ENCODE data around the gene MTNR1A.
A peak's percentile ranks its signal among the peaks of the same experiment; 100 is the strongest.

MTNR1A gene

GRCh38 chr4:186554914-186555827, at the start of gene MTNR1A:
Gene MTNR1A, minus strand, starts transcription at chr4:186555567. Its CDS starts 202 bp downstream, at chr4:186555365.
- Mint-ChIP-seq H3K9me3 (peaks cover 5% of the 10 kb centered on the region), H3K27ac (no peak within 1 kb of the TSS), H3K27me3 (peaks cover 16% of the 10 kb centered on the region), H3K4me1 (no peaks in the 10 kb centered on the region), H3K36me3 (ENCODE audit: low read depth) (no peaks in the 10 kb centered on the region), H3K4me3 (no peak within 1 kb of the TSS)
- ATAC-seq (no peak), DNase-seq (no peak)

DNA sequence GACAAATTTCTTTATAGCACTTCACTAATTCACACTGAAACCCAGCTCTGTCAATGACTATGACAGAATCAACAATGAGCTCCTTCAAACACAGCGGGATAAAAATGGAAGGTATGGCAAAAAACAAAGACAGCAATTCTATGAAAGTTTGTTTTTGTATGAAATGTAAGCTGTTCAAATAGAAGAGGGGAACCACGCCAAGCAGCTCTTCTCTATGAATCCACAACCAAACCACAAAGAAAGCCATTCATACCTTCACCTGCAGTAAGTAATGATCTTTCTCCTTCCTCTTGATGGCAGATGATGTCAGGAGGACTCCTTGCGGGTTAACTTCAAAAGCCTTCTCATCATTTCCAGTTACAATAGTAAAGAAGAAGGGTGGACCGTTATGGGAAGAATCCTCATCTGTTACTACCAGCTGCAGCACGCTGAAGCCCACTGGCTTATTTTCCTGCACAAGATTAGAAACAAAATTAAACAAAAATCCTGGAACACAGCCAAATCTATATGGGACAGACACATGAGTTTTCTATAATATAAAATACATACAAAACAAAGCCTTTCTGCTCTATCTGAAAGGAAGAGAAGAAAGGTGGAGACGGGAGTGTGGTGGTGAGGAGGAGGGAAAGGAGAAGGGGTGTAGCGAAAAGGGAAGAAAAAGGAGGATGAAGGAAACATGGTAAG, 48.9 kb upstream of the MTNR1A start:
- H3K27me3 Mint-ChIP-seq: no peaks in the 10 kb centered on the region
- H3K4me1 Mint-ChIP-seq: no peaks in the 10 kb centered on the region
- ATAC-seq (no peak), DNase-seq (no peak)
- H3K27ac Mint-ChIP-seq: no peak overlapping the region
- H3K9me3 Mint-ChIP-seq: peaks cover 6% of the 10 kb centered on the region
- H3K36me3 Mint-ChIP-seq (ENCODE audit: low read depth): no peaks in the 10 kb centered on the region
- H3K4me3 Mint-ChIP-seq: no peak overlapping the region

- H3K9me3 Mint-ChIP-seq: no peaks in the 10 kb centered on the region
- no peaks in the 10 kb centered on the region for H3K36me3 Mint-ChIP-seq (ENCODE audit: low read depth)
- no peak for DNase-seq
- H3K4me3 Mint-ChIP-seq: no peak overlapping the region
- H3K4me1 Mint-ChIP-seq: no peaks in the 10 kb centered on the region
- H3K27me3 Mint-ChIP-seq: no peaks in the 10 kb centered on the region
- H3K27ac Mint-ChIP-seq: no peak overlapping the region
- no peak for ATAC-seq
Observed at GRCh38 chr4:186602978-186603377, 47.6 kb upstream of the MTNR1A start.

DNA sequence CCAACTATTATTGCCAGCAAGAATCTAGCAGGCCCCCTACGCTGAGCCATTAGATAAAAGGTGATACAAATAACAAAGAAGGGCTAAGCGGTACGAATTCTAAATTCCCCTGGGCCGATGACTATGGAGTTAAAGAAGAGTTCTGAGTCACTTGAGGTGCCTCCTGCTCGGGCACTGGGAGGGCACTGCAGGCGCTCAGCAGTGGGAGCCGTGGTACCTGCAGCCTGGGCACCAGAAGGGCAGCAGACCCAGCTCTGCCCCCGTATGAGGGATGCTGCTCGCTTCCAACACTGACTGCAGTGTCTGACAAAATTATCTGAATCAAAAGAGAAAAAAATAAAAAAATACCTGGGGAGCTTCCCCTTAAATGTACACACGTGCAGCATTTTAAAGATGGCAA, 44.1 kb upstream of the MTNR1A start:
- DNase-seq: no peak
- no peak for ATAC-seq
- no peaks in the 10 kb centered on the region for H3K27me3 Mint-ChIP-seq
- no peak overlapping the region for H3K4me3 Mint-ChIP-seq
- H3K9me3 Mint-ChIP-seq: no peaks in the 10 kb centered on the region
- no peaks in the 10 kb centered on the region for H3K36me3 Mint-ChIP-seq (ENCODE audit: low read depth)
- no peaks in the 10 kb centered on the region for H3K4me1 Mint-ChIP-seq
- H3K27ac Mint-ChIP-seq: no peak overlapping the region

- H3K4me3 Mint-ChIP-seq: no peak overlapping the region
- no peaks in the 10 kb centered on the region for H3K36me3 Mint-ChIP-seq (ENCODE audit: low read depth)
- no peak for DNase-seq
- H3K4me1 Mint-ChIP-seq: no peaks in the 10 kb centered on the region
- H3K27me3 Mint-ChIP-seq: no peaks in the 10 kb centered on the region
- H3K9me3 Mint-ChIP-seq: no peaks in the 10 kb centered on the region
- ATAC-seq: no peak
- H3K27ac Mint-ChIP-seq: no peak overlapping the region
Observed at GRCh38 chr4:186598686-186599085, 43.3 kb upstream of the MTNR1A start.

DNA sequence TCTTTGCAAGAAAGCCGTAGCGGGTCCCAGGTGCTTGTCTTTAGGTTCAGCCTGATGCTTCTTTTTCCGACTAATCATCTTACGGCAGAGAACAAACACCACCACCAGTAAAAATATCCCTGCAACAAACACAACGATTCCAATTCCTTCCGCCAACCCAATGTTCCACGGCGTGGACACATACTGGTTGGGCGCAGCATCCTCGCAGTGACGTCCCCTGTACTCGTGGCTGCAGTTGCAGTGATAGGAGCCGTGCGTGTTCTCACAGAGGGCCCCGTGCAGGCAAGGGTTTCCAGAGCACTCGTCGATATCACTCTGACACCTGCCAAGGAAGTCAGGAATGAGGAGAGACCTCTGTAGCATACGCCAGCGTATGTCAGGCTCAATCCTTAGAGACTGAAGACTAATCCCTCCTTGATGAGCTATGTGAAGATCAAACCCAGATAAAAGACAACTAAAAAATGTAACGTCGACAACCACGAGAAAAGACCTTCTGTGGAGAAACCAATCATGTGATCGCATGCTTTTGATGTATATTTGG, 41.6 kb upstream of the MTNR1A start:
- Mint-ChIP-seq H3K27me3 (no peaks in the 10 kb centered on the region), H3K27ac (no peak overlapping the region), H3K4me3 (no peak overlapping the region), H3K36me3 (ENCODE audit: low read depth) (no peaks in the 10 kb centered on the region), H3K4me1 (no peaks in the 10 kb centered on the region), H3K9me3 (no peaks in the 10 kb centered on the region)
- ATAC-seq: no peak
- no peak for DNase-seq

- DNase-seq (no peak), ATAC-seq (no peak)
- no peak overlapping the region for H3K4me3 Mint-ChIP-seq
Observed at GRCh38 chr4:186596346-186596745, 41.0 kb upstream of the MTNR1A start.

DNA sequence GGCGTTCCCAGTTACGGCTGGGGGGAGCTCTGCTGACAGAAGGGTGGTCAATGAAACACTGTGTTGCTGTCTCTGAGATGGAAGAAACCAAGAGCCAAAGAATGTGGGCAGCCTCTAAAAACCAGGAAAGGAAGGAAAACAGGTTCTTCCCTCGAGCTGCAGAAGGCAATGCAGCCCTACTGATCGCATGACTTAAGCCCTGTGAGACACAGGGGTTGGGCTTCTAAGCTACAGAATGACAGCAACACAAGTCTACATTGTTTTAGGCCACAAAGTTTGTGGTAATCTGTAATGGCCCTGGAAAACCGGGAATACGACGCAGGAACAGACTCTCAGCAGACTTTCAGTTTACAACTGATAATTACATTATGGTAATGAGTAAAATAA, 38.2 kb upstream of the MTNR1A start:
- Mint-ChIP-seq H3K9me3 (no peaks in the 10 kb centered on the region), H3K4me3 (no peak overlapping the region)
- no peak for ATAC-seq

More at GRCh38 chr4:186596346-186596745, 41.0 kb upstream of the MTNR1A start:
- Mint-ChIP-seq H3K36me3 (ENCODE audit: low read depth) (no peaks in the 10 kb centered on the region), H3K4me1 (no peaks in the 10 kb centered on the region), H3K9me3 (no peaks in the 10 kb centered on the region), H3K27me3 (no peaks in the 10 kb centered on the region), H3K27ac (no peak overlapping the region)

GRCh38 chr4:186592966-186593586, 37.7 kb upstream of the MTNR1A start:
- no peaks in the 10 kb centered on the region for H3K4me1 Mint-ChIP-seq
- no peak for ATAC-seq
- H3K27me3 Mint-ChIP-seq: no peaks in the 10 kb centered on the region
- no peak overlapping the region for H3K27ac Mint-ChIP-seq
- H3K36me3 Mint-ChIP-seq (ENCODE audit: low read depth): no peaks in the 10 kb centered on the region
- no peak overlapping the region for H3K4me3 Mint-ChIP-seq
- no peak for DNase-seq
- H3K9me3 Mint-ChIP-seq: no peaks in the 10 kb centered on the region

More for the DNA sequence above, 38.2 kb upstream of the MTNR1A start:
- H3K36me3 Mint-ChIP-seq (ENCODE audit: low read depth): no peaks in the 10 kb centered on the region
- no peak overlapping the region for H3K27ac Mint-ChIP-seq
- no peaks in the 10 kb centered on the region for H3K27me3 Mint-ChIP-seq
- DNase-seq: no peak
- no peaks in the 10 kb centered on the region for H3K4me1 Mint-ChIP-seq

GRCh38 chr4:186592445-186592844, 37.1 kb upstream of the MTNR1A start:
- H3K9me3 Mint-ChIP-seq: no peaks in the 10 kb centered on the region
- ATAC-seq: no peak
- no peaks in the 10 kb centered on the region for H3K36me3 Mint-ChIP-seq (ENCODE audit: low read depth)
- no peak overlapping the region for H3K4me3 Mint-ChIP-seq
- H3K27me3 Mint-ChIP-seq: no peaks in the 10 kb centered on the region
- no peaks in the 10 kb centered on the region for H3K4me1 Mint-ChIP-seq
- DNase-seq: no peak
- no peak overlapping the region for H3K27ac Mint-ChIP-seq

- H3K9me3 Mint-ChIP-seq: no peaks in the 10 kb centered on the region
- no peaks in the 10 kb centered on the region for H3K36me3 Mint-ChIP-seq (ENCODE audit: low read depth)
- ATAC-seq (no peak), DNase-seq (no peak)
- no peaks in the 10 kb centered on the region for H3K4me1 Mint-ChIP-seq
- no peak overlapping the region for H3K27ac Mint-ChIP-seq
- H3K27me3 Mint-ChIP-seq: no peaks in the 10 kb centered on the region
- H3K4me3 Mint-ChIP-seq: no peak overlapping the region
Observed at GRCh38 chr4:186591651-186592050, 36.3 kb upstream of the MTNR1A start.

- no peaks in the 10 kb centered on the region for H3K36me3 Mint-ChIP-seq (ENCODE audit: low read depth)
- no peak overlapping the region for H3K27ac Mint-ChIP-seq
- DNase-seq: no peak
- no peaks in the 10 kb centered on the region for H3K9me3 Mint-ChIP-seq
- ATAC-seq: no peak
- no peaks in the 10 kb centered on the region for H3K27me3 Mint-ChIP-seq
- no peak overlapping the region for H3K4me3 Mint-ChIP-seq
- no peaks in the 10 kb centered on the region for H3K4me1 Mint-ChIP-seq
Observed at GRCh38 chr4:186588503-186588902, 33.1 kb upstream of the MTNR1A start.

GRCh38 chr4:186587416-186588018, 32.1 kb upstream of the MTNR1A start:
- H3K4me1 Mint-ChIP-seq: no peaks in the 10 kb centered on the region
- ATAC-seq (peak; percentile 43), DNase-seq (peak; percentile 68)
- H3K4me3 Mint-ChIP-seq: no peak overlapping the region
- H3K27me3 Mint-ChIP-seq: no peaks in the 10 kb centered on the region
- peaks cover 1% of the 10 kb centered on the region for H3K9me3 Mint-ChIP-seq
- H3K36me3 Mint-ChIP-seq (ENCODE audit: low read depth): no peaks in the 10 kb centered on the region
- no peak overlapping the region for H3K27ac Mint-ChIP-seq

GRCh38 chr4:186586205-186586604, 30.8 kb upstream of the MTNR1A start:
- H3K27me3 Mint-ChIP-seq: no peaks in the 10 kb centered on the region
- no peak for ATAC-seq
- no peaks in the 10 kb centered on the region for H3K36me3 Mint-ChIP-seq (ENCODE audit: low read depth)

More at GRCh38 chr4:186586205-186586604, 30.8 kb upstream of the MTNR1A start:
- DNase-seq: no peak
- no peaks in the 10 kb centered on the region for H3K4me1 Mint-ChIP-seq
- H3K27ac Mint-ChIP-seq: no peak overlapping the region
- no peak overlapping the region for H3K4me3 Mint-ChIP-seq
- peaks cover 4% of the 10 kb centered on the region for H3K9me3 Mint-ChIP-seq
